ENCODE results near the gene NAT8L.

Gene NAT8L

DNA sequence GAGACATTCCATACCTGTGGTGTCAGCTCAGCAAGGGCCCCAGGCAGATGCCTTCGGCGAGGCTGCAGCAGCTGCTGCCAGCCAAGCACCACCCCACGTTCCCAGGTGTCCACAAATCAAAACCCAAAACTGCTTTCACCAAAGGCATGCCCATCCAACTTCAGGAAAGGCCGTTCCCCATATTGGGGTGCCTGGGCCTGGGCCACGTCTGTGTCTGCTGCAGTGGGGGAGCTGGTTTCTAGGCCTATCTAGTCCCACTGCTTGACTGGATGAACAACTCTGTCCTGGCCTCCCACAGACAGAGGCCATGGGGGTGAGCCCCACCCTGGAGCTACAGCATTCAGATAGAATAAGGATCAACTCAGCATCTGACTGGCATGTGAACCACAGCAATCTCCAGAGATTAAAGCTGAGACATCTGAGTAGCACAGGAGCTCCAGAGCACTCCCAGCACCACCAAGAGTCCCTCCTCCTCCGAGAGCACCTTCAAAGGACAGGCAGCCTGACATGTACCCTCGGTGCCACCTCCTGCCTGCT lies 37.0 kb downstream of the NAT8L start:
- no peak for DNase-seq

GRCh38 chr4:2101346-2102044 lies 42.4 kb downstream of the NAT8L start:
- no peak for DNase-seq

GRCh38 chr4:2102045-2102883 lies 43.1 kb downstream of the NAT8L start:
- DNase-seq: no peak

DNA sequence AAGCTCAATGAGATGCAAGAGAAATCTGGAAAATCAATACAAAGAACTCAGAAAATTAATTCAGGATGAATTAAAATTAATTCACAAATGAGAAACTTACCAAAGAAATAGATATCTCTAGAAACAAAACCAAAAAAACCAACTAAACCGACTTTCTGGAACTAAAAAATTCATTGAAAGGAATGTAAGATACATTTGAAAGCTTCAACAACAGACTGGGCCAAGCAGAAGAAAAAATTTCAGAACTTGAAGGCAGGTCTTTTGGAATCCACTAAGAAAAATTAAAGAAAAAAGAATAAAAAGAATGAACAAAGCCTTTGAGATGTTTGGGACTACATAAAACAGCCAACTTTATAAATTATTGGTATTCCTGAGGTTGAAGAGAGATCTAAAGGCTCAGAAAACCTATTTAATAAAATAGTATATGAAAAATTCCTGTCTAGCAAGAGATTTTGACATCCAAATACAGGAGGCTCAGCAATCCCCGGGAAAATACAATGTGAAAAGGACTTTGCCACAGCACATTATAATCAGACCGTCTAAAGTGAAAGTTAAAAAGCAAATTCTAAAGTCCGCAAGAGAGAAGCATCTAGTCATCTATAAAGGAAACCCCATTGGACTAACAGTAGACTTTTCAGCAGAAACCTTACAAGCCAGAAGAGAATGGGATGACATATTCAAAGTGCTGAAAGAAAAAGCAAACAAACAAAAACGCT lies 44.2 kb downstream of the NAT8L start:
- DNase-seq: no peak

GRCh38 chr4:2103843-2104547 lies 44.9 kb downstream of the NAT8L start:
- DNase-seq: no peak

DNA sequence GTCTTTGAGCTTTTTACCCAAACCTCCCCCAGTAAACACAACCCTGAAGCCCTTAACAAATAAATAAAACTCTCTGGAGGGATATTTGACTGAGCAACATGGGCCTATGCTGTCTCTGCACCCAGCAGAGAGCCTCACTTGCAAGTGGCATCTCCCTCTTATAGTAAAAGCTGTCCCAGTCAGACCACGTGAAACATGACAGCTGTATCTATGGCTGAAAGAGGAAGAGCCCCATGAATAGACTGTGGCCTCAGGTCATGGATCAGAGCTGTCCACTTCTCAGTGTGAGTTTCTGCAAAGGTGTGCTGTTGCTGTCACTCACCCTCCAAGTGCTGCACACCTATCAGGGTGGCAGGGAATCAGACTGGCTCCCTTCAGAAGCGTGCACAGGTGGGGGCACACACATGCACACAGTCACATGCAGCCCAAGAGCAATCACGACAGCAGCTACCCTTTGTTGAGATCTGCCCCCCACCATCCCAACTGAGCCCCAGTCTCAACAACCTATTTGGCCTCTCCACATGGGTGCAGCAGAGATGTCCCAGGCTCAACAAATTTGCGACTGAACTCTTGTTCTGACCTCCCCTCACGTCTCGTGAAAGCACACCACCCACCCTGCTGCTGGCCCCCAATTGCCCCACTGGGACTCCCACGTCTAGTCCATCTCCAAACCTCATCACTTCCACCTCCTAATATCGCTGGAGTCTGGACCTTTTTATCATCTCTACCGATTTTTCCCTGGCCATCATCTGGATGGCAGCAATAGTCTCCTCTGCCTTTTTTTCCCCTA lies 45.6 kb downstream of the NAT8L start:
- no peak for DNase-seq

DNA sequence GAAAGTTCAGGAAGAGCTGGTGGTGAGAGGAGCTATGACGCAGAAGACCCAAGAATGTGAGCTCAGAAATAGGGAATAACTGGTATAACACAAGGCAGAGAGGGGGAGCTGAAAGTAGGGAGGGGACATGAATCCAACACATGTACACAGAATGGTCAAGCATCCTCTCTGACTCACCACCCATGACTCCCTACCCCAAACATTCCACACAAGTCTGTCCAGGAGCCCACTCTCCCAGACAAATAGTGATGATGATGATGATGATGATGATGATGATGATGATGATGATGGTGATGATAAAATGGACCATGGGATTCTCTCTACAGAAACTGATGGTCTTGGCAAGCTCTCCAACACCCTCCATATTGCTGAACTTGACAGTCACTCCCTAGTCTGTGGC lies 46.4 kb downstream of the NAT8L start:
- DNase-seq: no peak

DNA sequence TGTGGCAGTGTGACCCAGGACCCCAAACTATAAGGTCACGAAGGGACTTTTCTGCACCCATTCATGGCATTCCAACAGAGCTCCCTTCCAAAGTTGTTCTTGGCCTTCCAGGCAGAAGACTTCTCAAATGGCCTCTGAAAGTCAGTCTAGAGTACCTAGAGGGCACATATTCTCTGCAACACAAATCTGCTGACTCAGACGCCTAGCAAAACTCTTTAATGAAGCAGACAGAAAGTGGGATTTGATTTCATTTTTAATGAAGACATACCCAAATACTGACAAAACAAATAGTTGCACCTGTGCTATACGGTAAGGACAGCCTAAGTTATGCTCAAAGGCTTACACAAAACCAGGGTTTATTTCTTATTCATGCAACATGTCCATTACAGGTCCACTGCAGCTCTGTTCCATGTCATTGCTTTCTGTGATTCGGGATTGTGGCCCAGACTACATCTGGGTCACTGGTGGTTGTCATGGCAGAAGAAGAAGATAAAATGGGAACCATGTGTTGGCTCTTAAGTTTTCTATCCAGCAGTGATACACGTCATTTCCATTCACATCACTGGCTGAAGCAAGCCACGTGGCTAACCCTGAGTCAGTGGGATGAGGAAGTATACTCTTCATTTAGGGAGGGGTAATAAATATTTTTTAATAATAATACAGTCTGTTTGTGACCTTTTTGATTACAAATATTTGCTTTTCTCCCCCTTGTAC lies 57.7 kb downstream of the NAT8L start:
- no peak for DNase-seq
